Spleen (tissue), 7 donors: ENCODE data around the gene MRC1.

ENCODE experiments used
- CTCF ChIP-seq, 11 experiments: fragments of 200-600 bp in 7 of 11; fragments of 450-650 bp in 4 of 11; sonication (generic) in 4 of 11; IDR thresholded peaks in 8 of 11; conservative IDR thresholded peaks in 3 of 11; 1 replicate in 7 of 11; 2 replicates in 4 of 11; pipeline versions ENCODE4 v1.4.0 to v1.8.0; 2016 to 2021; ENCODE audit warnings: antibody characterized with exemption in 11 of 11, inconsistent platforms in 4 of 11, mild to moderate bottlenecking in 1 of 11
- POLR2A ChIP-seq, 3 donors: fragments of 450-650 bp; IDR thresholded peaks; one replicate each; pipeline ENCODE4 v1.5.1; 2017; ENCODE audit warnings: antibody characterized with exemption in 3 of 3, mild to moderate bottlenecking in 1 of 3
- POLR2AphosphoS5 ChIP-seq, 3 donors: sonication (generic); formaldehyde crosslinking; IDR thresholded peaks; one replicate each; pipeline ENCODE4 v1.5.1; 2017; ENCODE audit warnings: antibody characterized with exemption in 3 of 3
- donor health status: DM: no; HTN: no; CAD: no; lungs with moderate emphysema.
- donor health status: DM: no; HTN: no; CAD: no.
- donor health status: DM: no; HTN: no; CAD: no.

- TF ChIP-seq CTCF (IDR thresholded peaks at IDR 0.05 in 8 of 11, conservative IDR thresholded peaks at IDR 0.05 in 3 of 11), result no peak
- TF ChIP-seq POLR2A (IDR thresholded peaks at IDR 0.05), result no peak
- TF ChIP-seq POLR2AphosphoS5 (IDR thresholded peaks at IDR 0.05), result no peak
These were observed 25.4 kb upstream of the MRC1 start for GRCh38 chr10:17783751-17784150.
